Thymus (tissue), 11 donors: Measurements from ENCODE around the gene NR1I2. TPM values are rescaled to one million over a fixed set of nuclear protein-coding genes. Genes with fewer than 3 reads are reported as not detected.

Experiments
- DNase-seq, 9 donors: peaks; one replicate each; pipeline ENCODE4 v3.0.0-alpha.2; 2013; ENCODE audit warnings: low spot score in 9 of 9, low read depth in 6 of 9, missing footprints in 1 of 9
- H3K27ac ChIP-seq, 2 donors: one replicate each; pipeline ENCODE4 v1.5.1; 2013; ENCODE audit warnings: control low read depth in 1 of 2, low read depth in 1 of 2, low read length in 1 of 2, mild to moderate bottlenecking in 1 of 2, moderate library complexity in 1 of 2
- H3K27me3 ChIP-seq, 2 donors: one replicate each; pipeline ENCODE4 v1.5.1; 2013; ENCODE audit warnings: low read length in 1 of 2; ENCODE audit not compliant: control insufficient read depth in 2 of 2, insufficient read depth in 1 of 2
- H3K36me3 ChIP-seq, 2 donors: one replicate each; pipeline ENCODE4 v1.5.1; 2013; ENCODE audit warnings: low read length in 1 of 2, mild to moderate bottlenecking in 1 of 2, moderate library complexity in 1 of 2; ENCODE audit not compliant: control insufficient read depth in 2 of 2, insufficient read depth in 2 of 2
- H3K4me1 ChIP-seq, 2 donors: one replicate each; pipeline ENCODE4 v1.5.1; 2013; ENCODE audit warnings: low read length in 2 of 2; ENCODE audit not compliant: control insufficient read depth in 2 of 2, insufficient read depth in 2 of 2
- H3K4me3 ChIP-seq, 2 donors: one replicate each; pipeline ENCODE4 v1.5.1; 2013; ENCODE audit warnings: low read length in 2 of 2, control low read depth in 1 of 2, mild to moderate bottlenecking in 1 of 2
- H3K9me3 ChIP-seq, 2 donors: one replicate each; pipeline ENCODE4 v1.5.1; 2013; ENCODE audit warnings: low read length in 1 of 2, mild to moderate bottlenecking in 1 of 2; ENCODE audit not compliant: control insufficient read depth in 2 of 2, insufficient read depth in 1 of 2
- WGBS: extraction: QIAGEN DNeasy Blood & Tissue Kit; methylation state at CpG from one replicate; pipeline ENCODE4 v1.1.7; 2013; 5-methylcytosine and 5-hydroxymethylcytosine counted together
- polyA plus RNA-seq: library from polyadenylated mRNA; stranded (reverse); fragments of 200-250 nt; gene quantifications from one replicate; pipeline ENCODE4 v1.2.3, GENCODE V29; 2013
- total RNA-seq: library from RNA; stranded (reverse); fragments of 120-200 nt; gene quantifications from one replicate; pipeline ENCODE4 v1.2.4, GENCODE V29; 2013
- donor health status: healthy.

Gene NR1I2
- total and polyA plus RNA-seq, 2 donors: 0.14 to 0.21 TPM

DNA sequence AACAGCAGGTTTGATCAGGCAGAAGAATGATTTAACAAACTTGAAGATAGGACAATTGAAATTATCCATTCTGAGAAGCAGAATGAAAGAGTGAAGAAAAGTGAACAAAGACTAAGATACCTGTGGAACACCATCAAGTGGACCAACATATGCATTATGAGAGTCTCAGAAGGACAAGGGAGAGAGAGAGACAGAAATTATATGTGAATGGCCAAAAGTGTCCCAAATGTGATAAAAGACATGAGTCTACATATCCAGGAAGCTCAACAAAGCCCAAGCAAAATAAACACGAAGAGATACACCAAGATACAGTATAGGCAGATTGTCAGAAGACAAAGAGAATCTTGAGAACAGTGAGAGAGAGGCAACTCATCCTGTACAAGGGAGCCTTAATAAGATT is 5.6 kb upstream of the NR1I2 start:
- Histone ChIP-seq H3K9me3 (no peaks in the 10 kb centered on the region), H3K4me3 (no peak overlapping the region), H3K4me1 (no peaks in the 10 kb centered on the region), H3K27ac (no peak overlapping the region), H3K27me3 (no peaks in the 10 kb centered on the region), H3K36me3 (no peaks in the 10 kb centered on the region)
- WGBS: 75% methylated on average over 1 of the region's 1 CpG
- no peak for DNase-seq

DNA sequence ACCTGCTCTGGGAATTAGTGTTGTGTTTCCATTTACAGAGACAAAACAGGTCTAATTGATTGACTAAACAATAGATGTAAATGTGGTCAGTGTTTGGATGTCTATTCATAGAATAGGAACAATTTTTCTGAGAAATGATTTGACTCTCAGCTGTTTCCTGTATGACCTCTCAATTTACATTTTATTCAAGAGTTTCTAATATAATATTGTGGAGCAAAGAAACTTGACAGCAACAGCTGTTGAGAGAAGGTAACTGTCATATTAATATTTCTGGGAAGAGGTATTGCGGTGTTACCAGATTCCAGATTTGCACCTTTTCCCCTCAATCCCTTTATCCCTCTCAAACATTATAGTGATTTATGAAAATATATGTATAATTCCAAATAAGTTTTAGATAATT is 3.7 kb upstream of the NR1I2 start:
- DNase-seq: no peak
- Histone ChIP-seq H3K36me3 (no peaks in the 10 kb centered on the region), H3K27me3 (no peaks in the 10 kb centered on the region), H3K9me3 (no peaks in the 10 kb centered on the region), H3K4me3 (no peak overlapping the region), H3K27ac (no peak overlapping the region), H3K4me1 (no peaks in the 10 kb centered on the region)
- 99% methylated on average over 1 of the region's 1 CpG for WGBS

DNA sequence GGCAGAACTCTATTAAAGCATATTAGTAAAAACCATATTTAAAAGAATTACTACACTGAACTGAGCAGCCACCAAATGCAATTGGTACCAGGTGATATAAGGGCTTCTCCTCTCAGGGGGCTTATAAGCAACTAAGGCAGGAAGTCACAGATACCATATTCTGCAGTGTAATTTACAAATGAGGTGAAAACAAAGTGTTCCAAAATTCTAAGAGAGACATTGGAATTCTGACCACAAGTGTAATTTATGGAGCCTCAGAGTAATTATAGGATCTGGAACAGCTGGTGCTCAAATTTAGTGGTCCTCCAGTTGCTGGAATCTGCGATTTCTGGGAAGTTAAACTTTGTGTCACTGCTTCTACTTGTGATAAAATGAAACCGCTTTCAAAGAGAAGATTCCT is 3.1 kb upstream of the NR1I2 start:
- no peaks in the 10 kb centered on the region for H3K4me1 ChIP-seq
- no peak for DNase-seq
- no peaks in the 10 kb centered on the region for H3K9me3 ChIP-seq
- no peak overlapping the region for H3K27ac ChIP-seq
- WGBS: 97% methylated on average over 2 of the region's 2 CpGs
- H3K4me3 ChIP-seq: no peak overlapping the region
- no peaks in the 10 kb centered on the region for H3K27me3 ChIP-seq
- H3K36me3 ChIP-seq: no peaks in the 10 kb centered on the region

DNA sequence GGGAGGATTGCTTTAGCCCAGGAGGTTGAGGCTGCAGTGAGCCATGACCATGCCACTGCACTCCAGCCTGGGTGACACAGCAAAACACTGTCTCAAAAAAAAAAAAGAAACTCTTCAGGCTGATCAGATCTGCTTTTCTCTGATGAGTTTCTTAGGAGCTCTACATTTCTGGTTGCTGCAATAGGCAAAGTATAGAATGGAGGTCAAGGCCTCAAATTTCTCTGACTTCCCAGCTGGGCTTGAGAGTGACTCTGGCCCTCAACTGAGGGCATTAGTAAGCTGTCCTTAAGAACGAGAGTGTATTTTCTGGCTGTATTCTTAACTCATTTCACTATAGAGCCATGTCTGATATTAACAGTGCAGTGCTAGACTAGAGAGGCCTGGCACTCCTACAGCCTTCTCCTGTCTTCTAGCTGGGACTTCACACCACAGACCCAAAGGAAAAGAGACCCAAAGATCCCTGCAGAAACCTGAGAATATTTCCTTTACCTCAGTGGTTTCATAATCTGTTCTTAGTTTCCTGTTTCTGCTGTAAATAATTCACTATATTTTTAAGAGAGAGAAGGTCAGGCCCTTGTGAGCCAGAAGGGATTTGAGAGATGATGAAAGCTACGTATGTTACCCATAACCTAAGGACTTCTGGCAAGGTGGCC is 2.0 kb upstream of the NR1I2 start:
- no peaks in the 10 kb centered on the region for H3K9me3 ChIP-seq
- DNase-seq: no peak
- 90% methylated on average over 2 of the region's 2 CpGs for WGBS
- no peaks in the 10 kb centered on the region for H3K27me3 ChIP-seq
- no peak overlapping the region for H3K27ac ChIP-seq
- H3K36me3 ChIP-seq: no peaks in the 10 kb centered on the region
- no peak overlapping the region for H3K4me3 ChIP-seq
- H3K4me1 ChIP-seq: no peaks in the 10 kb centered on the region

DNA sequence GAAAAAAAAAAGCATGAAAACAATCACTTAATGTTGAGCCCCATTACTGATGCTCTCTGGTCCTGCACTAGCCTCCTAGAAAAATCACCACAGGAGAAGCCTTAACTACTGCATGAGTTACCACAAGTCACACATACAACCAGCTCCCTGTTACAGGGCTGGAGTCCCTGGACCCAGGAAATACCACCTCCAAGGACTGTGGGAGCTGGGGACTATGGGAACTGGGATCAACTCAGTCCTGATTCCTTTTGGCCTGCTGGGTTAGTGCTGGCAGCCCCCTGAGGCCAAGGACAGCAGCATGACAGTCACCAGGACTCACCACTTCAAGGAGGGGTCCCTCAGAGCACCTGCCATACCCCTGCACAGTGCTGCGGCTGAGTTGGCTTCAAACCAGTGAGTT is 559 bp downstream of the NR1I2 start:
- no peak for DNase-seq
- WGBS: 93% methylated on average over 1 of the region's 1 CpG

DNA sequence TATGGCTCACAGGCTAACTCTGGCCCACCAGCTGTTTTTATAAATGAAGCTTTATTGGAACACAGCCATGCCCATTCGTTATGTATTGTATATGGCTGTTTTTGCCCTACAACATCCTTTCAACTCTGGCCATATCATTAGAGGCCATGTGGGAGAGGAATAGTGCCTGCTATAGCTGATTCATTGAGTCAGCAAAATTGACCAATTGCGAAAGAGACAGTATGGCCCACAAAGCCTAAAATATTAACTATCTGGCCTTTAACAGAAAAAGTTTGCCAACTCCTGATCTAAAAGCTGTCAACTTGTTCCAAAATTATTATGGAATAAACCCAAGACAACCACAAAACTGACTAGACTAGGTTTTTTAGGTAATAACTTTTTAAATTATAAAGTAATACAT is 1.4 kb downstream of the NR1I2 start:
- no peak overlapping the region for H3K27ac ChIP-seq
- no peaks in the 10 kb centered on the region for H3K36me3 ChIP-seq
- H3K4me1 ChIP-seq: no peaks in the 10 kb centered on the region
- no peak overlapping the region for H3K4me3 ChIP-seq
- H3K27me3 ChIP-seq: no peaks in the 10 kb centered on the region
- DNase-seq: no peak
- WGBS: 92% methylated on average over 2 of the region's 2 CpGs
- H3K9me3 ChIP-seq: no peaks in the 10 kb centered on the region

More for the DNA sequence above, 559 bp downstream of the NR1I2 start:
- no peak overlapping the region for H3K27ac ChIP-seq
- H3K4me3 ChIP-seq: no peak overlapping the region
- no peaks in the 10 kb centered on the region for H3K9me3 ChIP-seq
- no peaks in the 10 kb centered on the region for H3K4me1 ChIP-seq
- H3K27me3 ChIP-seq: no peaks in the 10 kb centered on the region
- H3K36me3 ChIP-seq: no peaks in the 10 kb centered on the region

DNA sequence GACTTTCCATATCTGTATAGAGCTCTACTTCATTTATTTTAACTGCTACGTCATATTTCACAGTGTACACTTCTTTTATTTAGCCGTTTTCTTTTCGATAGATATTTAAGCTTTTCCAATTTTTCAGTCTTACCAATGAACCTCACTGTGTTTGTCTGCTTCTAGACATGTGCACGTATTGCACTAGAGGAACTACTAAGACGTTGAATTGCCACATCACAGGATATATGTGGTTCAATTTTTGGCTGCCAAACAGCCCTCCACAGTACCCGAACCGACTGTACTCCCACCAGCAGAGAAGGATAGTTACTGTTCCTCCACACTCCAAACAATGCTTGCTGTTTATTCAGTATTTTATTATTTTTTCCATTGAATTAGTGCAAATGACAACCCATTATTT is 2.0 kb downstream of the NR1I2 start:
- Histone ChIP-seq H3K4me1 (no peaks in the 10 kb centered on the region), H3K4me3 (no peak overlapping the region), H3K9me3 (no peaks in the 10 kb centered on the region), H3K36me3 (no peaks in the 10 kb centered on the region), H3K27me3 (no peaks in the 10 kb centered on the region), H3K27ac (no peak overlapping the region)
- DNase-seq: no peak
- 60% methylated on average over 7 of the region's 7 CpGs for WGBS

DNA sequence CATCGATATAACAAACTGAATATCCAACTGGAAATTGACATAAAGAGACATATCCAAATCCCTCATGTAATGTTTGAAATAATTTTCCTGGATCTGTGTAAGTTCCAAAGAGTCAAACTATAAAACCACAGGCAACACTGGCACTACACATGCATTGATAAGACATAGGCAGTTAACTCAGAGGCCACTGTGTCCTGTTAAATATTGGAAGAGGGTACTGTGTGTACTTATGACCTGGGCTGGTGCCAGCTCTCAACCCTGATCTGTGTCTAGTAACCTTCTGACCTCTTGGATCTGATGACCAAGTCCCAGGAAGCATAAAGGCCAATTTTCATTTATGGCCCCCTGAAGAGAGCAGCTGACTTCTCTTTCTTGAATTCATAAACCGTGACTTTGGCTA is 4.5 kb downstream of the NR1I2 start:
- H3K4me3 ChIP-seq: no peak overlapping the region
- 97% methylated on average over 2 of the region's 2 CpGs for whole genome bisulfite sequencing
- H3K36me3 ChIP-seq: no peaks in the 10 kb centered on the region
- H3K27me3 ChIP-seq: no peaks in the 10 kb centered on the region
- H3K4me1 ChIP-seq: no peaks in the 10 kb centered on the region
- H3K27ac ChIP-seq: no peak overlapping the region
- H3K9me3 ChIP-seq: no peaks in the 10 kb centered on the region
- no peak for DNase-seq

DNA sequence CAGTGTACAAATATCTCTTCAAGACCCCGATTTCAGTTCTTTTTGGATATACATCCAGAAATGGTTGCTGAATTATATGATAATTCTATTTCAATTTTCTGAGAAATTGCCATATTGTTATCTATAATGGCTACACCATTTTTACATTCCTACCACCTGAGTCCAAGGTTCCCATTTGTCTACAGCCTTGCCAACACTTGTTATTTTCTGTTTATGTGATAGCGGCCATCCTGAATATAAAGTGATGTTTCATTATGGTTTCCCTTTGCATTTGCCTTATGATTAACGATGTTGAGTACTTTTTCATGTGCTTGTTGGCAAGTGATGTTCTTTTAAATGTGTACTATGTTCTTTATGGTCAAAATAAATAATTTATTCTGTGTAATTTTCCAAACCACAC is 8.5 kb downstream of the NR1I2 start:
- no peak for DNase-seq
- Histone ChIP-seq H3K4me1 (no peaks in the 10 kb centered on the region), H3K27me3 (no peaks in the 10 kb centered on the region), H3K27ac (no peak overlapping the region), H3K4me3 (no peak overlapping the region), H3K9me3 (no peaks in the 10 kb centered on the region), H3K36me3 (no peaks in the 10 kb centered on the region)
- 96% methylated on average over 3 of the region's 3 CpGs for WGBS

DNA sequence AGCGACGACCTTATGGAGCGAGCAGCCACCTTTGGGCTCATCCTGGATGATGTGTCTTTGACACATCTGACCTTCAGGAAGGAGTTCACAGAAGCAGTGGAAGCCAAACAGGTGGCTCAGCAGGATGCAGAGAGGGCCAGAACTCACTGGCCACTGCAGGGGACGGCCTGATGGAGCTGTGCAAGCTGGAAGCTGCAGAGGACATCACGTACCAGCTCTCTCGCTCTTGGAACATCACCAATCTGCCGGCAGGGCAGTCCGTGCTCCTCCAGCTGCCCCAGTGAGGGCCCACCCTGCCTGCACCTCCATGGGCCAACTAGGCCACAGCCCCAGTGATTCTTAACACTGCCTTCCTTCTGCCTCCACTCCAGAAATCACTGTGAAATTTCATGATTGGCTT is 10.4 kb downstream of the NR1I2 start:
- H3K9me3 ChIP-seq: no peaks in the 10 kb centered on the region
- WGBS: 98% methylated on average over 8 of the region's 8 CpGs
- DNase-seq: no peak

More for the DNA sequence above, 10.4 kb downstream of the NR1I2 start:
- no peaks in the 10 kb centered on the region for H3K4me1 ChIP-seq
- H3K4me3 ChIP-seq: no peak overlapping the region
- H3K36me3 ChIP-seq: no peaks in the 10 kb centered on the region
- no peak overlapping the region for H3K27ac ChIP-seq
- no peaks in the 10 kb centered on the region for H3K27me3 ChIP-seq
